ENCODE measurements around the gene ITGA2B.
"Not testable (repeated sequence)": the region's sequence is repeated elsewhere in the genome, so short reads cannot be mapped to it uniquely, and the experiment has no call there.

Gene ITGA2B

GRCh38 chr17:44351961-44352827 lies 37.3 kb downstream of the ITGA2B start:
- no peak for DNase-seq (ENCODE audit: low spot score)

GRCh38 chr17:44351464-44351863 lies 38.0 kb downstream of the ITGA2B start:
- no peak for DNase-seq (ENCODE audit: low spot score)

- peak; percentile 88 for DNase-seq (ENCODE audit: low spot score)
These were observed 38.7 kb downstream of the ITGA2B start for GRCh38 chr17:44350733-44351226.

- no peak for DNase-seq (ENCODE audit: low spot score)
These were observed 39.8 kb downstream of the ITGA2B start for GRCh38 chr17:44349553-44350070.

- no peak for DNase-seq (ENCODE audit: low spot score)
These were observed 40.5 kb downstream of the ITGA2B start for GRCh38 chr17:44348988-44349364.

- peak; percentile 73 for DNase-seq (ENCODE audit: low spot score)
These were observed 41.0 kb downstream of the ITGA2B start for GRCh38 chr17:44348234-44348987.

- DNase-seq (ENCODE audit: low spot score): not testable (repeated sequence)
These were observed 42.0 kb downstream of the ITGA2B start for GRCh38 chr17:44347206-44348055.

GRCh38 chr17:44346064-44346844 lies 43.2 kb downstream of the ITGA2B start:
- DNase-seq (ENCODE audit: low spot score): no peak

GRCh38 chr17:44345454-44346026 lies 43.9 kb downstream of the ITGA2B start:
- DNase-seq (ENCODE audit: low spot score): peak; percentile 68

- peak; percentile 99 for DNase-seq (ENCODE audit: low spot score)
These were observed 44.5 kb downstream of the ITGA2B start, which contains the start of gene GRN for GRCh38 chr17:44344939-44345453. Gene GRN (plus strand): TSS chr17:44345302. CDS start chr17:44349165, 3,863 bp downstream.

GRCh38 chr17:44343510-44344209 lies 45.8 kb downstream of the ITGA2B start:
- DNase-seq (ENCODE audit: low spot score): no peak

GRCh38 chr17:44340553-44340952 lies 48.9 kb downstream of the ITGA2B start:
- not testable (repeated sequence) for DNase-seq (ENCODE audit: low spot score)

- DNase-seq (ENCODE audit: low spot score): no peak
These were observed 50.7 kb downstream of the ITGA2B start for GRCh38 chr17:44338702-44339101.

- no peak for DNase-seq (ENCODE audit: low spot score)
These were observed 53.5 kb downstream of the ITGA2B start for GRCh38 chr17:44335968-44336367.

GRCh38 chr17:44335564-44335963 lies 53.9 kb downstream of the ITGA2B start:
- no peak for DNase-seq (ENCODE audit: low spot score)

GRCh38 chr17:44334727-44335126 lies 54.7 kb downstream of the ITGA2B start:
- no peak for DNase-seq (ENCODE audit: low spot score)

GRCh38 chr17:44334315-44334714 lies 55.1 kb downstream of the ITGA2B start:
- no peak for DNase-seq (ENCODE audit: low spot score)

- no peak for DNase-seq (ENCODE audit: low spot score)
These were observed 56.1 kb downstream of the ITGA2B start for GRCh38 chr17:44333371-44333770.

- peak; percentile 62 for DNase-seq (ENCODE audit: low spot score)
These were observed 58.1 kb downstream of the ITGA2B start for GRCh38 chr17:44331249-44331760.
